Esophagus muscularis mucosa (tissue), 4 donors: ENCODE measurements around the gene CLEC16A. TPM values are rescaled to one million over a fixed set of nuclear protein-coding genes. Genes with fewer than 3 reads are reported as not detected.

Source experiments
- DNase-seq: peaks from one replicate; pipeline ENCODE4 v3.0.0-alpha.2; 2017; ENCODE audit errors: extremely low spot score
- H3K27ac ChIP-seq, 4 donors: fragments of 200-600 bp; sonication (generic); replicated peaks in 1 of 4; 1 replicate in 3 of 4; 2 replicates in 1 of 4; pipeline ENCODE4 v1.5.1; 2016 to 2019; ENCODE audit warnings: mild to moderate bottlenecking in 1 of 4
- H3K27me3 ChIP-seq, 4 donors: fragments of 200-600 bp; sonication (generic); one replicate each; pipeline versions ENCODE4 v1.5.1 to v1.6.0; 2016 to 2019
- H3K36me3 ChIP-seq, 4 donors: fragments of 200-600 bp; sonication (generic); one replicate each; pipeline ENCODE4 v1.5.1; 2016 to 2019
- H3K4me1 ChIP-seq, 4 donors: fragments of 200-600 bp; sonication (generic); one replicate each; pipeline ENCODE4 v1.5.1; 2016 to 2019
- H3K4me3 ChIP-seq, 4 donors: fragments of 200-600 bp; sonication (generic); 1 replicate in 2 of 4; 2 replicates in 2 of 4; pipeline ENCODE4 v1.5.1; 2016 to 2019; ENCODE audit warnings: mild to moderate bottlenecking in 4 of 4, moderate library complexity in 1 of 4
- H3K9me3 ChIP-seq, 4 donors: fragments of 200-600 bp; sonication (generic); 1 replicate in 3 of 4; 2 replicates in 1 of 4; pipeline ENCODE4 v1.5.1; 2016 to 2019
- CTCF ChIP-seq, 3 experiments: fragments of 200-600 bp in 2 of 3; fragments of 450-650 bp in 1 of 3; sonication (generic) in 2 of 3; IDR thresholded peaks; one replicate each; pipeline ENCODE4 v1.5.1; 2017 to 2019; ENCODE audit warnings: antibody characterized with exemption in 3 of 3, mild to moderate bottlenecking in 2 of 3, moderate library complexity in 1 of 3
- EP300 ChIP-seq: sonication (generic); formaldehyde crosslinking; IDR thresholded peaks from one replicate; pipeline ENCODE4 v1.6.1; 2017; ENCODE audit warnings: antibody characterized with exemption
- POLR2A ChIP-seq: fragments of 450-650 bp; IDR thresholded peaks from one replicate; pipeline ENCODE4 v1.6.1; 2017; ENCODE audit warnings: antibody characterized with exemption, moderate library complexity, mild to moderate bottlenecking, low read depth
- POLR2AphosphoS5 ChIP-seq, 2 donors: sonication (generic); formaldehyde crosslinking; IDR thresholded peaks; one replicate each; pipeline ENCODE4 v1.6.1; 2017; ENCODE audit warnings: antibody characterized with exemption in 2 of 2
- WGBS: methylation state at CpG from one replicate; pipeline ENCODE4 v1.1.5; 2018; 5-methylcytosine and 5-hydroxymethylcytosine counted together
- intact Hi-C: fragments of 100-400 bp; cut with DNase I; formaldehyde crosslinking; loops from one replicate; pipeline ENCODE4 v1.15.1; 2023
- total RNA-seq, 4 donors: library from RNA; depleted of rRNA; stranded (reverse); fragments of >200 nt; gene quantifications; one replicate each; pipeline versions ENCODE4 v1.1.0 to v1.2.1, GENCODE V29; 2016

CLEC16A gene
- total RNA-seq, 4 donors from 2014 or later: 22.3 to 34.7 (median 29.2) TPM

GRCh38 chr16:11035096-11035495 is 90.7 kb downstream of the CLEC16A start:
- WGBS: 93% methylated on average over 5 of the region's 5 CpGs
- no peak for TF ChIP-seq CTCF (IDR thresholded peaks at IDR 0.05)
- TF ChIP-seq EP300: no peak
- no peak for TF ChIP-seq POLR2A
- TF ChIP-seq POLR2AphosphoS5 (IDR thresholded peaks at IDR 0.05): no peak
- intact Hi-C loops: no loop called here
- peak overlapping the region in 1 of 4 donors; percentile 16 for H3K27ac ChIP-seq
- H3K4me1 ChIP-seq: peaks cover 21 to 30% (median 28%) of the 10 kb centered on the region in 4 donors
- no peaks in the 10 kb centered on the region for H3K27me3 ChIP-seq
- no peak overlapping the region for H3K4me3 ChIP-seq
- peaks cover 0 to 74% (median 44%) of the 10 kb centered on the region in 4 donors for H3K36me3 ChIP-seq
- no peak for DNase-seq
- H3K9me3 ChIP-seq: no peaks in the 10 kb centered on the region

- Histone ChIP-seq H3K27ac (no peak overlapping the region), H3K9me3 (no peaks in the 10 kb centered on the region), H3K27me3 (no peaks in the 10 kb centered on the region), H3K4me1 (peaks cover 21 to 30% (median 28%) of the 10 kb centered on the region in 4 donors), H3K4me3 (no peak overlapping the region), H3K36me3 (peaks cover 1 to 78% (median 49%) of the 10 kb centered on the region in 4 donors)
- DNase-seq: no peak
- TF ChIP-seq POLR2AphosphoS5 (IDR thresholded peaks at IDR 0.05) (no peak), EP300 (no peak), CTCF (IDR thresholded peaks at IDR 0.05) (no peak), POLR2A (no peak)
- 91% methylated on average over 6 of the region's 6 CpGs for WGBS
- intact Hi-C loops: no loop called here
Observed at GRCh38 chr16:11036040-11036439, 91.7 kb downstream of the CLEC16A start.

GRCh38 chr16:11036868-11037410 is 92.6 kb downstream of the CLEC16A start:
- H3K27ac ChIP-seq: no peak overlapping the region
- H3K4me1 ChIP-seq: peaks cover 20 to 27% (median 25%) of the 10 kb centered on the region in 4 donors
- no peak for DNase-seq
- WGBS: 99% methylated on average over 8 of the region's 8 CpGs
- no peak overlapping the region for H3K4me3 ChIP-seq
- no peak for TF ChIP-seq POLR2AphosphoS5 (IDR thresholded peaks at IDR 0.05)
- TF ChIP-seq POLR2A: no peak
- no peak for TF ChIP-seq EP300
- peaks cover 10 to 78% (median 51%) of the 10 kb centered on the region in 4 donors for H3K36me3 ChIP-seq
- H3K9me3 ChIP-seq: no peaks in the 10 kb centered on the region
- intact Hi-C loops: no loop called here
- H3K27me3 ChIP-seq: no peaks in the 10 kb centered on the region

GRCh38 chr16:11038305-11038704 is 93.9 kb downstream of the CLEC16A start:
- WGBS: 92% methylated on average over 4 of the region's 4 CpGs
- Histone ChIP-seq H3K27me3 (no peaks in the 10 kb centered on the region), H3K4me1 (peaks cover 6 to 13% (median 12%) of the 10 kb centered on the region in 4 donors), H3K36me3 (peaks cover 14 to 83% (median 59%) of the 10 kb centered on the region in 4 donors), H3K4me3 (no peak overlapping the region), H3K27ac (no peak overlapping the region), H3K9me3 (no peaks in the 10 kb centered on the region)
- TF ChIP-seq POLR2A: no peak
- no peak for TF ChIP-seq CTCF (IDR thresholded peaks at IDR 0.05)
- no peak for TF ChIP-seq POLR2AphosphoS5 (IDR thresholded peaks at IDR 0.05)
- no peak for TF ChIP-seq EP300
- intact Hi-C loops: no loop called here
- DNase-seq: no peak

GRCh38 chr16:11038777-11039176 is 94.4 kb downstream of the CLEC16A start:
- H3K27me3 ChIP-seq: no peaks in the 10 kb centered on the region
- no peak for TF ChIP-seq POLR2AphosphoS5 (IDR thresholded peaks at IDR 0.05)
- H3K9me3 ChIP-seq: no peaks in the 10 kb centered on the region
- no peak for DNase-seq
- intact Hi-C loops: no loop called here
- no peak overlapping the region for H3K27ac ChIP-seq
- peaks cover 14 to 88% (median 62%) of the 10 kb centered on the region in 4 donors for H3K36me3 ChIP-seq
- H3K4me1 ChIP-seq: peaks cover 1 to 8% (median 8%) of the 10 kb centered on the region in 4 donors
- 97% methylated on average over 5 of the region's 5 CpGs for WGBS
- H3K4me3 ChIP-seq: no peak overlapping the region
